ENCODE measurements around the gene TMEM39A.

Gene TMEM39A

DNA sequence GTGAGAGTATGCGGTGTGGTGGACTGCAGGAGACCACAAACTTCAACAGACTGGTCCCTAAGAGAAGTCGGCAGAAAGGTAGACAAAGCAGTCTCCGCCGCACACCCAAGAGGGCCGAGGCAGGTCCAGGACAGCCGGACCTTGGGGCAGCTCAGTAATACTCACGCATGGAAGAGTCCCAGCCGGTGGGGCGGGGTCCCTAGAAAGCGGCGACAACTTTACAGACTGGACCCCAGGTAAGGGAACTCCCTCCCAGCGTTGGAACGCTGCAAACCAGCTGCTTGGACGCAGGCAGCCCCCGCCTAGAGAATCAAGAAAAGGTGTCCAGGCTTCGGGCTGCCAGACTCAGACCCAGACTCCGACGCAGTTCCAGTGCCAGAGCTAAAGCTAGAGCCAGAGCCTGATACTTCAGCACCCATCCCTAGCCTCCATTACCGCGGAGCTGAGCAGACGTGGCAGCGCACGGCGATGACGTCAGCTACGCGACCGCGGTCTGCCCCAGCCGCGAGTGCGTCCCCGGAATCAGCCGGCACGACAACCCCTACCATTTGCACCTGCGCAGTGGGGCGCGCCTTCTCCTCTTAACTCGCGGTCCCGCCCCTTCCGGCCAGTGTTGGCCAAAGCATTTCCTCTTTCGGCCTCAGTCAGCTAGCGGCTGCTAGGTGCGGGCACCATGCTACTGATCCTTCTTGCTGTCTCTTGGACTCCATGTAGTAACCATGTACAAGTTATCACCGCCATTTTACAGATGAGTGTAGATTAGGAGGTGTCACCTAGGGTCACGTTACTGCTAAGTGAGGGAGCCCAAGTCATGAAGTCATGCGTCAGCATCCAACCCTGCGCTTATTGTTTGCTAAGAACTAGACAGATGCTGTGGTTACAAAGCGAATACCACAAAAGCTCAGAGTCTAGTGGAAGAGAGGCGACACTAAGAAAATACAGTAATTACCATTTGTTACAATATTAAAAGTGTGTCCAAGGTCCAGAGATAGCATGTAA is at the start of gene TMEM39A (continued):
- TF ChIP-seq, protein P1, sequence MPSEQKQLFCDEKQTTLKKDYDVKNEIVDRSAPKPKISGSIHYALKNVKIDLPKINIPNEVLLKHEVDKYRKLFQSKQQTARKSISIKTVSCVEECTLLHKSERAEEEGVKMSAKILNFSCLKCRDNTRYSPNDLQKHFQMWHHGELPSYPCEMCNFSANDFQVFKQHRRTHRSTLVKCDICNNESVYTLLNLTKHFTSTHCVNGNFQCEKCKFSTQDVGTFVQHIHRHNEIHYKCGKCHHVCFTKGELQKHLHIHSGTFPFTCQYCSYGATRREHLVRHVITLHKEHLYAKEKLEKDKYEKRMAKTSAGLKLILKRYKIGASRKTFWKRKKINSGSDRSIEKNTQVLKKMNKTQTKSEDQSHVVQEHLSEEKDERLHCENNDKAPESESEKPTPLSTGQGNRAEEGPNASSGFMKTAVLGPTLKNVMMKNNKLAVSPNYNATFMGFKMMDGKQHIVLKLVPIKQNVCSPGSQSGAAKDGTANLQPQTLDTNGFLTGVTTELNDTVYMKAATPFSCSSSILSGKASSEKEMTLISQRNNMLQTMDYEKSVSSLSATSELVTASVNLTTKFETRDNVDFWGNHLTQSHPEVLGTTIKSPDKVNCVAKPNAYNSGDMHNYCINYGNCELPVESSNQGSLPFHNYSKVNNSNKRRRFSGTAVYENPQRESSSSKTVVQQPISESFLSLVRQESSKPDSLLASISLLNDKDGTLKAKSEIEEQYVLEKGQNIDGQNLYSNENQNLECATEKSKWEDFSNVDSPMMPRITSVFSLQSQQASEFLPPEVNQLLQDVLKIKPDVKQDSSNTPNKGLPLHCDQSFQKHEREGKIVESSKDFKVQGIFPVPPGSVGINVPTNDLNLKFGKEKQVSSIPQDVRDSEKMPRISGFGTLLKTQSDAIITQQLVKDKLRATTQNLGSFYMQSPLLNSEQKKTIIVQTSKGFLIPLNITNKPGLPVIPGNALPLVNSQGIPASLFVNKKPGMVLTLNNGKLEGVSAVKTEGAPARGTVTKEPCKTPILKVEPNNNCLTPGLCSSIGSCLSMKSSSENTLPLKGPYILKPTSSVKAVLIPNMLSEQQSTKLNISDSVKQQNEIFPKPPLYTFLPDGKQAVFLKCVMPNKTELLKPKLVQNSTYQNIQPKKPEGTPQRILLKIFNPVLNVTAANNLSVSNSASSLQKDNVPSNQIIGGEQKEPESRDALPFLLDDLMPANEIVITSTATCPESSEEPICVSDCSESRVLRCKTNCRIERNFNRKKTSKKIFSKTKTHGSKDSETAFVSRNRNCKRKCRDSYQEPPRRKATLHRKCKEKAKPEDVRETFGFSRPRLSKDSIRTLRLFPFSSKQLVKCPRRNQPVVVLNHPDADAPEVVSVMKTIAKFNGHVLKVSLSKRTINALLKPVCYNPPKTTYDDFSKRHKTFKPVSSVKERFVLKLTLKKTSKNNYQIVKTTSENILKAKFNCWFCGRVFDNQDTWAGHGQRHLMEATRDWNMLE (tag by site-specific recombination; conservative IDR thresholded peaks at IDR 0.05; ENCODE audit: low read depth) = peak; percentile 87
- 0 out of 2 replicates have a peak, but pooled peaks have one; percentile 23 for TF ChIP-seq ZNF660 (tag by site-specific recombination; IDR thresholded peaks at IDR 0.05)
- TF ChIP-seq ZNF214 (tag by site-specific recombination; IDR thresholded peaks at IDR 0.05; ENCODE audit: borderline replicate concordance) = no peak
- TF ChIP-seq, protein P2, sequence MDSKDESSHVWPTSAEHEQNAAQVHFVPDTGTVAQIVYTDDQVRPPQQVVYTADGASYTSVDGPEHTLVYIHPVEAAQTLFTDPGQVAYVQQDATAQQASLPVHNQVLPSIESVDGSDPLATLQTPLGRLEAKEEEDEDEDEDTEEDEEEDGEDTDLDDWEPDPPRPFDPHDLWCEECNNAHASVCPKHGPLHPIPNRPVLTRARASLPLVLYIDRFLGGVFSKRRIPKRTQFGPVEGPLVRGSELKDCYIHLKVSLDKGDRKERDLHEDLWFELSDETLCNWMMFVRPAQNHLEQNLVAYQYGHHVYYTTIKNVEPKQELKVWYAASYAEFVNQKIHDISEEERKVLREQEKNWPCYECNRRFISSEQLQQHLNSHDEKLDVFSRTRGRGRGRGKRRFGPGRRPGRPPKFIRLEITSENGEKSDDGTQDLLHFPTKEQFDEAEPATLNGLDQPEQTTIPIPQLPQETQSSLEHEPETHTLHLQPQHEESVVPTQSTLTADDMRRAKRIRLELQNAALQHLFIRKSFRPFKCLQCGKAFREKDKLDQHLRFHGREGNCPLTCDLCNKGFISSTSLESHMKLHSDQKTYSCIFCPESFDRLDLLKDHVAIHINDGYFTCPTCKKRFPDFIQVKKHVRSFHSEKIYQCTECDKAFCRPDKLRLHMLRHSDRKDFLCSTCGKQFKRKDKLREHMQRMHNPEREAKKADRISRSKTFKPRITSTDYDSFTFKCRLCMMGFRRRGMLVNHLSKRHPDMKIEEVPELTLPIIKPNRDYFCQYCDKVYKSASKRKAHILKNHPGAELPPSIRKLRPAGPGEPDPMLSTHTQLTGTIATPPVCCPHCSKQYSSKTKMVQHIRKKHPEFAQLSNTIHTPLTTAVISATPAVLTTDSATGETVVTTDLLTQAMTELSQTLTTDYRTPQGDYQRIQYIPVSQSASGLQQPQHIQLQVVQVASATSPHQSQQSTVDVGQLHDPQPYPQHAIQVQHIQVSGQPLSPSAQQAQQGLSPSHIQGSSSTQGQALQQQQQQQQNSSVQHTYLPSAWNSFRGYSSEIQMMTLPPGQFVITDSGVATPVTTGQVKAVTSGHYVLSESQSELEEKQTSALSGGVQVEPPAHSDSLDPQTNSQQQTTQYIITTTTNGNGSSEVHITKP (tag by site-specific recombination; IDR thresholded peaks at IDR 0.05) = peak; percentile 41; the same call in 1 of the 2 replicates
- TF ChIP-seq ZNF112 (tag by site-specific recombination; IDR thresholded peaks at IDR 0.05) = no peak
- peak; percentile 43; the same call in 1 of the 2 replicates for TF ChIP-seq ZBTB21 (tag by site-specific recombination; IDR thresholded peaks at IDR 0.05)
- peak; percentile 30; the same call in 1 of the 2 replicates for TF ChIP-seq ZNF76 (tag by site-specific recombination; IDR thresholded peaks at IDR 0.05; ENCODE audit: borderline replicate concordance, low read depth)
- TF ChIP-seq PRDM1 (tag by site-specific recombination; IDR thresholded peaks at IDR 0.05) = no peak
- TF ChIP-seq ZEB2 (tag by site-specific recombination; IDR thresholded peaks at IDR 0.05) = peak; percentile 69; the same call in 1 of the 2 replicates
- no peak for TF ChIP-seq ZNF416 (tag by site-specific recombination; IDR thresholded peaks at IDR 0.05)
- TF ChIP-seq KLF1 (tag by site-specific recombination; IDR thresholded peaks at IDR 0.05) = 0 out of 2 replicates have a peak, but pooled peaks have one; percentile 17
- TF ChIP-seq ZNF558 (tag by site-specific recombination; IDR thresholded peaks at IDR 0.05) = no peak
- 0 out of 2 replicates have a peak, but pooled peaks have one; percentile 15 for TF ChIP-seq ZNF341 (tag by site-specific recombination; IDR thresholded peaks at IDR 0.05; ENCODE audit: low read depth)
- peak; percentile 97 for TF ChIP-seq ZBTB20 (tag by site-specific recombination; IDR thresholded peaks at IDR 0.05)
- TF ChIP-seq, protein P3, sequence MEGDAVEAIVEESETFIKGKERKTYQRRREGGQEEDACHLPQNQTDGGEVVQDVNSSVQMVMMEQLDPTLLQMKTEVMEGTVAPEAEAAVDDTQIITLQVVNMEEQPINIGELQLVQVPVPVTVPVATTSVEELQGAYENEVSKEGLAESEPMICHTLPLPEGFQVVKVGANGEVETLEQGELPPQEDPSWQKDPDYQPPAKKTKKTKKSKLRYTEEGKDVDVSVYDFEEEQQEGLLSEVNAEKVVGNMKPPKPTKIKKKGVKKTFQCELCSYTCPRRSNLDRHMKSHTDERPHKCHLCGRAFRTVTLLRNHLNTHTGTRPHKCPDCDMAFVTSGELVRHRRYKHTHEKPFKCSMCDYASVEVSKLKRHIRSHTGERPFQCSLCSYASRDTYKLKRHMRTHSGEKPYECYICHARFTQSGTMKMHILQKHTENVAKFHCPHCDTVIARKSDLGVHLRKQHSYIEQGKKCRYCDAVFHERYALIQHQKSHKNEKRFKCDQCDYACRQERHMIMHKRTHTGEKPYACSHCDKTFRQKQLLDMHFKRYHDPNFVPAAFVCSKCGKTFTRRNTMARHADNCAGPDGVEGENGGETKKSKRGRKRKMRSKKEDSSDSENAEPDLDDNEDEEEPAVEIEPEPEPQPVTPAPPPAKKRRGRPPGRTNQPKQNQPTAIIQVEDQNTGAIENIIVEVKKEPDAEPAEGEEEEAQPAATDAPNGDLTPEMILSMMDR (tag by site-specific recombination; IDR thresholded peaks at IDR 0.05) = peak; percentile 44; the same call in 1 of the 2 replicates
- TF ChIP-seq ZNF514 (tag by site-specific recombination; IDR thresholded peaks at IDR 0.05) = no peak
- no peak for TF ChIP-seq RBAK (tag by site-specific recombination; IDR thresholded peaks at IDR 0.05)
- TF ChIP-seq ZNF510 (tag by site-specific recombination; IDR thresholded peaks at IDR 0.05; ENCODE audit: insufficient replicate concordance) = no peak
- no peak for TF ChIP-seq ZNF175 (tag by site-specific recombination; IDR thresholded peaks at IDR 0.05)
- TF ChIP-seq ZNF501 (tag by site-specific recombination; IDR thresholded peaks at IDR 0.05) = 0 out of 2 replicates have a peak, but pooled peaks have one; percentile 54
- no peak; the same call in 1 of the 2 replicates for TF ChIP-seq ZNF324 (tag by site-specific recombination; IDR thresholded peaks at IDR 0.05)
- TF ChIP-seq ZNF529 (tag by site-specific recombination; IDR thresholded peaks at IDR 0.05; ENCODE audit: insufficient replicate concordance) = no peak
- TF ChIP-seq KLF7 (tag by site-specific recombination; IDR thresholded peaks at IDR 0.05; ENCODE audit: borderline replicate concordance) = no peak
- TF ChIP-seq ZNF391 (tag by site-specific recombination; IDR thresholded peaks at IDR 0.05; ENCODE audit: borderline replicate concordance, low read depth) = no peak
- no peak for TF ChIP-seq ZSCAN16 (tag by site-specific recombination; IDR thresholded peaks at IDR 0.05)
- TF ChIP-seq ZFP69B (tag by site-specific recombination; IDR thresholded peaks at IDR 0.05) = no peak
